ENCODE measurements around the gene DHFR2.

- no peak for TF ChIP-seq CTCF (IDR thresholded peaks at IDR 0.05)
- TF ChIP-seq POLR2A (IDR thresholded peaks at IDR 0.05), result no peak
These were observed 42.4 kb downstream of the DHFR2 start for GRCh38 chr3:94020293-94020692.

Data from uterus (tissue), 2 donors.